Left kidney (tissue), 2 donors: ENCODE measurements around the gene NTSR2. TPM values are rescaled to one million over a fixed set of nuclear protein-coding genes. Genes with fewer than 3 reads are reported as not detected.

Experiments used
- DNase-seq: peaks from one replicate; pipeline ENCODE4 v3.0.0-alpha.2; 2013
- polyA plus RNA-seq: library from polyadenylated mRNA; unstranded; fragments of 120-200 nt; gene quantifications from one replicate; pipeline ENCODE4 v1.2.1, GENCODE V29; 2013; ENCODE audit not compliant: insufficient read length

Gene NTSR2
- polyA plus RNA-seq, 1 donor = not detected

DNA sequence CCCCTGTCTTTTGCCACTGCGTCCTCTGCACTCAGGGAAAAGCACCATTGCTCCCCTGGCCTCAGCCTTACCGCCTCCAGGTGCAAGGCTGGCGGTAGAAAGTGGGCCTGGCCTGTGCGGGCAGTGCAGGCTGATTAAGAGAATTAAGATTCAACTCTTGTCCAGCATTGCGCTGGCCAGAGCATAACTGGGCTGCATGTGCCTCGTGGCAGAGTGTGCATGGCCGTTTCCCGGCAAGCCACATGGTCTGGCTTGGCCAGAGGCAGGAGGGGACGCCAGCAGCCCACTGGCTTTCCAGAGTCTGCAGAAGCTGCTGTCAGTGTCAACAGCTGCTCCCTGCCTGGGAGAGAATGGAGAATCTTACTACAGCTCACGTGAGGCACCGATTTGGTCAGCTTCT is 12.3 kb downstream of the NTSR2 start:
- DNase-seq = no peak

DNA sequence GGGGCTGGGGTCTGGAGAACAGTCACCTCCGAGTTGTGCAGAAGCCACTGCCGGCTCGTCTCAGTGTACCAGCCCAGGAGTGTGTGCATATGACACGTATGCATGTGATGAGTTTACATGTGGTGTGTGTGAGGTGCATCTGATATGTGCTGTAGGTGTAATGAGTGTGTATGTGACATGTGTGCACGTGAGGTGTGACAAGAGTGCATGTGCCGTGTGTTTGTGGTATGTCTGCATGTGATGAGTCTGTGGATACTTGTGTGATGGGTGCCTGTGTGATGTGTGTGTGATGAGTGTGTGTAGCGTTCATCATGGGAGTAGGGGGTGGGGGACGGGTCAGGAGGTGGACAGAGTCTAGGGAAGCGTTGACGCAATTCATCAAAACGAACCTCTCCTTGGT is 12.8 kb downstream of the NTSR2 start:
- DNase-seq = no peak

- no peak for DNase-seq
Observed at GRCh38 chr2:11656671-11657101, 13.3 kb downstream of the NTSR2 start.

- DNase-seq = no peak
Observed at GRCh38 chr2:11656252-11656651, 13.7 kb downstream of the NTSR2 start.

GRCh38 chr2:11655495-11655894 is 14.5 kb downstream of the NTSR2 start:
- DNase-seq = no peak

GRCh38 chr2:11652553-11652952 is 17.4 kb downstream of the NTSR2 start:
- no peak for DNase-seq

DNA sequence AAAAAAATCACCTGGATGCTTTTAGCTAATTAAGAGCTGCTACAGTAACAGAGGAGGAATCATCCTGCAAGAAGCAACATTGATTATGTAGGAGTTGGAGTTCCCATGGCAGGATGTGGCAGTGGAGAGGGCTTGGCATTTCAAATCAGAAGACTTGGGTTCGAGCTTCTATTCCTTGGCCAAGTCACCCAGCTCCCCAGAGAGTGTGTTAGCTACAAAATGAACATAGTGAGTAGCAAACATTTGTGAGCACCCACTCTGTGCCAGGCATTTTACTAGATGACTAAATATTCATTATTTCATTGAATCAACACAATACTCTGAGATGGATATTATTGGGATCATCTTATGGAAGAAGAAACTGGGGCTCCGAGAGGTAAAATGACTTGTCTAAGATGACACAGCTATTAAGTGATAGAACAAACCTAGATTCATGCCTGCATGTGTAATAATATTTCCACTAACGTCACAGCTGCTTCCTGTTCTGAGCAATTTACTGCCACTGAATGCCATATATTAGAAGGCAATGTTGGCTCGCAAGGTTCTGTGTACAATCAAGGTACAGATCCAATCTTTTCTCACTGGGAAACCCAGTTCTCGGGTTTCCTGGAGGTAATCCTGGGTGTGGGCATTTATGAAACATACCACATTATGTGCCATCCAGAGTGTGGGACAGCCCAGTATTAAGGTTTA is 18.0 kb downstream of the NTSR2 start:
- no peak for DNase-seq

DNA sequence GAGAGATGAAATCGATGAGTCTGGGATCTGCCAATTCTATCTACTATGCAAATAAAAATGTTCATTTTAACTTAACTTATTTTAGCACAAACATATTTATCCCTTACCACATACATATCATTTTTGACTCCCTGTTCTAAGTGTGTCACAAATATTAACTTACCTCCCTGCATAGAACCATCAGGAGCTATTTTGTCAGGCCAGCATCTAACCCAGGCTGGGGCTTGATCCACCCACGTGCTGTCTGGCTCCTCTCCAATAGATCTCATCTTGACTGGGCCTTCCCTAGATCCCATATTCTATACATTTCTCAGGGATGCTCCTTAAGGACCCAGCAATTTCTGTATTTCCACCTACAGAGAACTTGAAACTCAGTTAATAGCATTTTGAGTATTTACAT is 20.9 kb downstream of the NTSR2 start:
- no peak for DNase-seq

DNA sequence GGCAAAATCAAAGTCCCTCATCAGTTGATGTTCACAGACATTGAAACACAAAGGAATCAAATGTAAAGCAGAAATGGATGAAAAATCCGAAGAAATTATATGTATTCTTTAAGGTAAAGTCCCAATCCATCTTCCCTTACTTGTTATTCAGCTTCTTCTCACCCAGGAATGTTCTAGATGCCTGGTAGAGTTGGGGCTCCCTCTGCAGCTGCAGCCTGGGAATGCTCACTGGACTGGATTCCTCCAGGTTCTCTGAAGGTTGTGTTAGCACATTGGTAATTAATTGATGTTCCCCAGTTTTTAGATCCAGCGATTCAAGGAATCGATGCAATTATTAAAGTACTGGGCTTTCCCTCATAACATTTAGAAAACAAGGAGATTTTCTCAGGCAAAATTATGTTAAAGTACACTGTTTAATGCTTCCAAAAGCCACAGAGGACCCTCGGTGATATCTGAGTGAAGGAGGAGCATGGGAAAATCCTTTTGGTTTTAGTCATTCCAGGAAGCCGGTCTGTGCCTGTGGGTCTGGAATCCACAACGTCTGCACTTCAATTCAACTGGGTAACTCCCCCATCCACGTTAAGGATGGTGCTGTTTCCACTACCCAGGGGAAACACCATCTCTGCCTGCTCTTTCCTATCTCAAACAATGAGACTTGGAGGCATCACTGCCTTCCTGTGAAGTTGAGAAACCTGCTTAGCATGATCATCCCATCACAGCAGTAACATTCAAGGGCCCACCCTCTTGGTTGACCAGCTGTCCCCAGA is 22.0 kb downstream of the NTSR2 start:
- no peak for DNase-seq

DNA sequence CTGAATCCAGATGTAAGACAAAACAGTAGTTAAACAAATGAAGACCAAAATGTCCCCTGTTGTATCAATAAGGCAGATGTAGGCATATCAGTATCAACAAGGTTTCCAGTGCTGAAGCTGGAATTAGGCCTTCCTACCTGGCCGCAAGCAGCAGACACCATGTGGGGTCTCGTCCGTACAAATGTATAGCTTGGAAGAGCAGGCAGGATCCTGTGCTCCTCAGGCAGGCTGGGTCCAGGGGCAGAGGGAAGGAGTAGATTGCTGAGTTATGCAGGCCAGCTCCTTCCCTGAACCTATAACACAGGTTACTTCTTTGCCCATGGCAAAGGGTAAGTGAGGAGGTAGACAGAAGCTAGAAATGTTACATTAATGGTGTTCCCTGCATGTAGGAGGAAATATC is 23.5 kb downstream of the NTSR2 start:
- no peak for DNase-seq

DNA sequence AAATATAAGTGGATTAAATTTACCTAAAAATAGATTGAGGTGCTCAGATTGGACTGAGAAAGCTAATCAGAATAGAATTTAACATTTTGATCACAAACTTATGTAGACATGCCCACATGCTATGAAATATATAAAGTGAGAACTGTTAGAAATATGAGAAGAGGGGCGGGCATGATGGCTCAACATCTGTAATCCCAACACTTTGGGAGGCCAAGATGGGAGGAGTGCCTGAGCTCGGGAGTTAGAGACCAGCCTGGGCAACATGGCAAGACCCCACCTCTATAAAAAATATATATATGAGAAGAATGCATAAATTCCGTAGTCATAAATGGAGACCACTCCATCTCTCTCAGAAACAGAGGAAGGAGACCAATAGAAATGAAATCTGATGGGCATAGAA is 25.7 kb downstream of the NTSR2 start:
- DNase-seq = no peak

DNA sequence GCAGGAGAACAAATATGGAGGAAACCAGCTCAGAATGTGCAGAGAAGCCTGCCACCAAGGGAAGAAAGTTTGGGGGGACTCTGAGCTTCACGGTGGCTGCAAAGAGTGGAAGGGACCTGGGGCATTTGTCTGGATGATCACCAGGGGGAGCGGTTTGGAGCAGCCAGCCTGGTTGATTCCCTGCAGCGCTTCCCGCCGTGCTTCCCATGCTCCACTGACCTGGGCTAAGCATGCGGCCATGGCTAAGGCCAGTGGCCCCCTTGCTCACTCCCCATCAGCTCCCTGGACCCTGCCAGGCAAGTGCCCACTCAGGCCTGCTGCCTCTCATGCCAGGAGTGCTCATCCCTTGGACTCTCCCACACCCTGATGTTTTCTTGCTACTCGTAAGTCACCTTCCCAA is 27.0 kb downstream of the NTSR2 start:
- no peak for DNase-seq

- no peak for DNase-seq
Observed at GRCh38 chr2:11640132-11640531, 29.9 kb downstream of the NTSR2 start.

DNA sequence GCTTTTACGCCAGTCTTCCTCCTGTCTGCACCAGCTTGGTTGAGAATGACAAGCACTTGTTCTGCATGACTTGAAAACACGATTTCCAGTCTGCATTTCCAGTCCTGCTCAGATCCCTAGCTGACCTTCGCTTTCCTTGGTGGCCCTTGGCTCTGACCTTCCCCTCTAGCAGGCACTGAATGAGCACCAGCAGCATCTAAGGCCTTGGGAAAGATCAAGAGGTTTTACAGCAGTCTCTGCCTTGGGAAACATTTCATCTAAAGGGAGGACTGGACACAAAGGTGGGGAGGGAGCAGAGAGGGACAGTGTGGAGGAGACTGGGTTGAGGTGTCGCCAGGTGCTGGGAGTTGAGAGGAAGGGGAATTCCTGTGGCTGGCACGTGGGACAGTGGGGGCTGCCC is 30.5 kb downstream of the NTSR2 start:
- DNase-seq = no peak

DNA sequence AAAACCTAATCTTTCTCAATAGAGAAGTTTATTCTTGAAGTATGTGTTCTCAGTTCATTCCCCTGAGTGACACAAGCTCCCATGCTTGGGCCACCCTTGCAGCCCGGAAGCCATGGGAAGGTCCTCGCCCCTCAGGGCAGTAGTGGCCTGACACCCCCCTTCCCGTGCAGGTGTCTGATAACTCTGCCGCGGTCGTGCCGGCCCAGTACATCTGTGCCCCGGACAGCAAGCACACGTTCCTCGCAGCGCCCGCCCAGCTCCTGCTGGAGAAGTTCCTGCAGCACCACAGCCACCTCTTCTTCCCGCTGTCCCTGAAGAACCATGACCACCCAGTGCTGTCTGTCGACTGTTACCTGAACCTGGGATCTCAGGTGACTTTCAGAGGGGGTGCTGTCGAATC is 32.4 kb downstream of the NTSR2 start:
- no peak for DNase-seq

DNA sequence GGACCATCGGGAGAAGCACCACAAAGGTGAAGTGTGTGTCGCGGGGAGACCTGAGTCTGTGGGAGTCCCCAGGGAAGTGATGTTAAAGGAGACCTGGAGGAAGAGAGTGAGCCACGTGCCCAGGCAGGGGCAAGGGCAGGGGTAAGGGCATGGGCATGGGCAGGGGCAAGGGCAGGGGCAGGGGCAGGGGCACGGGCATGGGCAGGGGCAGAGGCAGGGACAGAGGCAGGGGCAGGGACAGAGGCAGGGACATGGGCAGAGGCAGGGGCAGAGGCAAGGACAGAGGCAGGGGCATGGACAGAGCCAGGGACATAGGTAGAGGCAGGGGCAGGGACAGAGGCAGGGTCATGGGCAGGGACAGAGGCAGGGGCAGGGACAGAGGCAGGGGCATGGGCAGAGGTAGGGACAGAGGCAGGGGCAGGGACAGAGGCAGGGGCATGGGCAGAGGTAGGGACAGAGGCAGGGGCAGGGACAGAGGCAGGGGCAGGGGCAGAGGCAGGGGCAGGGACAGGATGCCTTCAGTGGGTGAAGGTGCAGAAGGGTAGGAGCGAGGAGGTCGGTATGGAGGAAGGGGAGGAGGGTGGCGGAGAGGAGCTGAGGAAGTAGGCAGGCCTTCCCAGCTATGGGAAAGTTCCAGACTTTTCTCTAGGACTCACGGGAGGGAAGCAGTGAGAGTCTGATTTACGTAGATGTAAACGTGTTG is 33.3 kb downstream of the NTSR2 start:
- no peak for DNase-seq

DNA sequence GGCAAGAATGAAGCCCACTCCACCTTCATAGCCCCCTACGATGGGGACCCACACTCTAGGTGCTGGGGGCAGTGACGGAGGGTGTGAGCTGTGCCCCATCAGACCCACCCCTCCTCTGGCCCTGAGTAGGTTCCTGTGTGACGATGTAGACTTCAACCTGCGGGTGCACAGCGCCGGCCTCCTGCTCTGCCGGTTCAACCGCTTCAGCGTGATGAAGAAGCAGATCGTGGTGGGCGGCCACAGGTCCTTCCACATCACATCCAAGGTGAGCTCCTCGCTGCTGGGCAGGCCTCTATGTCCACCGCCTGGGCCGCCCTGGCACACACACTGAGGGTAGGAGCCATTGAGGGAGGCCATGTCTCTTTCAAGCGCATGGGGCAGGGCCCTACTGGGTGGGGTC is 34.9 kb downstream of the NTSR2 start:
- DNase-seq = no peak

- DNase-seq = no peak
Observed at GRCh38 chr2:11634584-11634983, 35.4 kb downstream of the NTSR2 start.

DNA sequence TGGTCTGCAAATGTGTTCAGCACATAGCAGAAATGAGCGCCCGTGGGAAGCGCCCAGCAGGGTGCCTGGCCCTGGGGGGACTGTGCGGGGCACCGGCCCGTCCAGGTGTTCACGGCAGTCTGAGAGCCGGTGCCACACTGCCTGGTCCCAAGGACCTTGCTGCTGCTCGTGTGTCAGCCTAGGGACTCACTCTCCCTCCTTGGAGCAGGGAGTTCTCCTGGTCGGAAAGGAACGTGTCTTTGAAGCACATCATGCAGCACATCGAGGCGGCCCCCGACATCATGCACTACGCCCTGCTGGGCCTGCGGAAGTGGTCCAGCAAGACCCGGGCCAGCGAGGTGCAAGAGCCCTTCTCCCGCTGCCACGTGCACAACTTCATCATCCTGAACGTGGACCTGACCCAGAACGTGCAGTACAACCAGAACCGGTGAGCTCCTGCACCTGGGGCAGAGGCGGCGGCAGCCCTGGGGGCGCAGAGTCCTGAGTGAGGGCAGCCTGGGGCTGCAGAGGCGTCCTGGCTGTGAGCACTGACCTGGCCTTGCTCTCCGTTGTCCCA is 36.0 kb downstream of the NTSR2 start:
- DNase-seq = no peak

DNA sequence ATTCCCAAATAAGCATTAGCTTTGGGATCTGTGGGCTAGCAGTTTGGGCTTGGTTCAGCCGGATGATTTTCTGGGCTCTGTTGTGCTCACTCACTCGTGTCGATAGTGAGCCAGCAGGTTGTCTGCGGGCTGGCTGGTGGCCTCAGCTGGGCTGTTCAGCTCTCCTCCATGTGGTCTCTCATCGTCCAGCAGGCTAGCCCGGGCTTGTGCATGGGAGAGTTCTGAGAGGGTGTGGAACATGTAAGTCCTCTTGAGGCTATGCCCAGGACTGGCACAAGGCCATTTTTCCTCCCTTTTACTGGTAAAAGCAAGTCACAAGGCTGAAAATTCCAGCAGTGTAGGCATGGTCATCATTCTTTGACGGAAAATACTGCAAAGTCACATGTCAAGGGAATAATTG is 38.5 kb downstream of the NTSR2 start:
- DNase-seq = no peak

DNA sequence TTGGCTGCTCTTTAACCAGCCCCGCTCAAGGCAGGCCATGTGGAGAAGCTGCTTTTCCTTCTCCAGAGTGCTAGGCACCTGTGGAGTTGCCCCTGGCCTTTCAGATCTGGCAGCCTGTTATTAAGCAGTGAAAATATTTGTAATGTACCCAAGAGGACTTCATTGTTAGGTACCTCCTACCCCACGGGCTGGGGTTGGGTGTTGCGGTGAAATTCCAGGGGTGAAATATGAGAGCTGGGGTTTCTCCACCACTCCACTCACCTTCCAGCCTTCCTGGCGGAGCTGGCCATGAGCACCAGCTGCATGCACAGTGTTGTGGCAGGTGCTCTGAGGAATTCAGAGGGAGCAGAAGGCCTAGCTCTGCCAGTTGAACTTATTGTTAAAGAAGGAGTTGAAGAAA is 39.1 kb downstream of the NTSR2 start:
- no peak for DNase-seq

DNA sequence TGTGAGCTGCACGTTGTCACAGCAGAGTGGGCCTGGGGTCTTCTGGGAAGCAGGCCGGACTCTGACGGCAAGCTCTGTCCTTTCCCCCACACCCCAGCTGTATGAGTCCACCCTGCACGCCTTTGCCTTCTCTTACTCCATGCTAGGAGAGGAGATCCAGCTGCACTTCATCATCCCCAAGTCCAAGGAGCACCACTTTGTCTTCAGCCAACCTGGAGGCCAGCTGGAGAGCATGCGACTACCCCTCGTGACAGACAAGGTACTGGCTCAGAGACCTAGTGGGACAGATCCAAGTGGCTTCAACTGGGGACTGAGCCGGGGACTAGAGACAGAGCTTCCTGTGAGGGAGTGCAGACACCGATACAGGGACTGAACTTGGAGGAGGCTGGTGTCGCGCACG is 40.1 kb downstream of the NTSR2 start:
- no peak for DNase-seq

DNA sequence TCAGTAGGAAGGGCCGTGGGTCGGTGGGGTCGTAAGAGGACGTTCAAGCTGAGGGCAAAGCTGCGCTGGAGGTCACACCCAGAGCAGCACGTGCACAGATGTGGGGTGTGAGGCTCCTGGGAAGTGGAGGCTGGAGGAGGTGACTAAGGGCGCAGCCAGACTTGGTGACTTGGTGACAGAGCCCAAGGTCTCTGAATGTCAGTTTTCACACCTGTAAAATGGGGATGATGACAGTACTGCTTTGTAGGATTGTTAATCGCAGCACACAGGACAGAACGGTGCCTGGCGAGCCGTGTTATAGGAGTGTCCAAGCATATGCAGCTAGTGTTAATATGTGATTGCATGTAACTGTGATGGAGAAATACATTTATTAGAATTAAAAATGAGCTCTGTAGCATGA is 40.8 kb downstream of the NTSR2 start:
- no peak for DNase-seq
